Endothelial cell of hepatic sinusoid (primary cell): ENCODE data around the gene RAB43.

Source experiments
- in situ Hi-C: cut with HindIII; loops from 2 replicates; pipeline ENCODE4 v1.10.0; 2017; ENCODE audit warnings: low sequenced_read_pairs

Gene RAB43

DNA sequence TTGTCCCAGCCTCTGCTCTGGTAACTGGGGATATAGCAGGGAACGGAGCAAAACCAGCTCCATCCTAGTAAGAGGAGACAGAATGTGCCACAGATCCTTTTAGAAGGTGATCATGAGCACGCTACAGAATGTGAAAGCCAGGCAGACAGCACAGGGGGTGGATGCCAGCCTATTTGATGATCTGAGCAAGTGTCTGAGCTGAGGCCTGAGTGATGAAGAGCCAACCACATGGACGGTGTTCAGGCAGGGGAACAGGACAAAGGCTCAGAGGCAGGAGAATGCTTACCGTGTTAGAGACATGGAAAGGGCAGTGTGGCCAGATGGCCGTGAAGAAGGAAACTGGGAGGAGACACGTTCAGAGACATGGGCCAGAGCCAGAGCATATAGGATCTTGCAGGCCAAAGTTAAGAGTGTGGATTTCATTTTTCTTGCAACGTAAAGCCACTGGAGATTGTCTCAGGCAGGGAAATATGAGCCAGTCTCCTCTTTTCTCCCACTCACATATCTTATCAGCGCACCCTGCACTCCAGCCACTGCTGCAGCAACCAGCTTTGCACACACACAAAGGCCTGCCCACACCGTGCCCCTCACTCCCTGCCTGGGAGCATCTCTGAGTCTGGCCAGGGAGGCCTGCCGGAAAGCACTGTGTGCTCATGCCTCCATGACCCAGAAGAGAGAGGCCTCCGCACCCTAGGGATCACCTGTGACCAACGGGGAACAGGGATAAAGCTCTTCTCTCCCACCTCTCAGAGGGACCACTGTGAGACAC lies 20.1 kb downstream of the RAB43 start:
- in situ Hi-C loops, result no loop called here

DNA sequence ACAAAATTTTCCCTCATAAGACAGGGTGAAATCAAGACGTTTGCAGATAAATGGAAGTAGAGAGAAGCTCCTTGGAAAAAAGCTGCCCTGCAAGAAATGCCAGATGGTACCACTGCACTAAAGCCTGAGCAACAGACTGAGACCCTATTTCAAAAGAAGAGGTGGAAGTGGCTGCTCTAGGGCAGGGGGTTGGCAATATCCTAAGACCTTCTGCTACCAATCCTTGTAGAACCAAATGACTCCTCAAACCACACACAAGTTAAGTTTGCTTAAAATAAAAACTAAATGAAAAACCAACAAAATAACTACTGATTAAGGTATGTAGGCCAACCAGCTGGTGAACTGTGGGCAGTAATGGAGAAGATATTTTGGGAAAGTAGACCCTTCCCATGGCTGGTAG lies 21.3 kb downstream of the RAB43 start:
- in situ Hi-C loops, result no loop called here

DNA sequence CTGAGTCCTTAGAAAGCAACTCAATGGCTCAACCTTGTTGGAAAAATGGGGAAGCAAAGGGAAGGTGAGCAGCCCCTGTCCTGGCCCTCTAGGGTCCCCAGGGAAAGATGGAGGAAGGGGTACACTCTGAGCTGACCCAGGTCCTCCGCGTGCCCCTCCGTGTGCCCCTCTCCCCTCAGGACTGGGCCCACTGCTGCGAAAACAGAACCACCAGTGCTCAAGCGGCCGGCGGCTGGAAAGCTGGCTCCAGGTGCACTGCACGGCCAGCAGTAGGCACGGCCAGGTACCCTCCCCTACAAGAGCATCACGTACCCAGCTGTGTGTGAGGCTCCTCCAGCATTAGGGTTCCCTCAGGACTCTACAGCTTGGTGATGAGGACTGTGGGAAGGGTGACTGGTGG lies 26.3 kb downstream of the RAB43 start:
- in situ Hi-C loops, result no loop called here

DNA sequence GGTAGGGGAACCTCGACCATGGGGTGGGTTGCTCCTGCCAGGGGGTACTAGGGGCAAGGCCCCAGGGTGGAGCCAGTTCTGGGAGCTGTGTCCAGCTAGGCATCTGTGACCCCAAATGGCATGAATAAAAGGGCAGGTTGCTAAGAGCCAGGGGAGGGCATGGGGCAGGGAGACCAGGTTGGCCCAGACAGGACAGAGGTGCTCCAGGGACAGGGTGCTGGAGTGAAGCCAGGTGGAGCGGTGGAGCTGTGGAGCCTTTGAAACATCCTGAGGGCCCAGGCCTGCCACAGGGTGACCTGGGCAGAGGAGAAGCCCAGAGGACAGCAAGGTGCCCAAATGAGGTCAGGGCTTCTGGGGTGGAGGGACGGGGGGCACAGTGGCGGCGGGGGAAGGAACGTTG lies 33.3 kb downstream of the RAB43 start:
- in situ Hi-C loops, result loop anchor here (10.0 kb wide), 1 partner anchor 74 kb away; no protein-coding TSS in a partner anchor

DNA sequence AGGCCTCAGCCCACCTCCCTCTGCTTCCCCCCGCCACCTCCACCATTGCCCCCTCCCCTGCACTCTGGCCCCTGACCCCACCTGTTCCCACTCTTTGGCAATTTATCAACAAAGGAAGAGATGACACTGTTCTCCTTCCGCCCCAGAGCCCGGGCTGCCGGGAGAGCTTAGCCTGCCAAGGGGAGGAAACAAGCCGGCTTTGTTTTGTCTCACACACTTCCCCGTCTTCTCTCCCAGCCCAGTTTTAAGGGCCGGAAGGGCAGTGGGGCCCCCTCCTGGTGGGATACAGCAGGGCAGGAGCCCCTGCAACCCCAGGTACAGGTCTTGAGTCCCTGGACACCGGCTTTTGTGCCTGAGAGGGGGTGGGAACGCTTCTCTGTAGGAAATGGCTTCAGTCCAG lies 33.7 kb downstream of the RAB43 start:
- in situ Hi-C loops, result loop anchor here (10.0 kb wide), 1 partner anchor 73 kb away; no protein-coding TSS in a partner anchor

DNA sequence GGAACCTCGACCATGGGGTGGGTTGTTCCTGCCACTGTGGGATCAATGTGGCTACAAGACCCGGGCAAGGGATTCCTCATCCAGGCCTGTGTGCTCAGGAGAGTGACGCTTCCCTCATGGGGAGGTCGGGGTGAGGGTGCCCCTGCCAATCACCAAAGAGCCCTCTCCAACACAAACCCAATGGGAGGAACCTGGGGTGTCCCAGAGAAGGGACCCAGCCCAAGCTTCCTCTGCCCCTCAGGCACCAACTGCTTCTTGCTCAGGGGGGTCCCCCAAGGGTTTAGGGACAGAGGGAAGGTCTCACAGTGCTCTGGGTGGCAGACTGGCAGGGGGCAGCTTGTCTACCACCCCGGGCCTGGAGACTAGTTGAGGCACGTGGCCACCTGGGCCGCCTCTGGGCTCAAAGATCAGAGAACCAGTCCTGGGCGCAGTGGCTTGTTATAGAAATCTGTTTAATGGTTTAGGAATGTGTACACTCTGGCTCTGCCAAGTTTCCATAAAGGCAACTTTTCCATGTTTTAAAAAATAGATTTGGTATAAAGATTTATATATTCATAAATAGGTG lies 34.4 kb downstream of the RAB43 start:
- in situ Hi-C loops, result loop anchor here (10.0 kb wide), 1 partner anchor 72 kb away; no protein-coding TSS in a partner anchor

DNA sequence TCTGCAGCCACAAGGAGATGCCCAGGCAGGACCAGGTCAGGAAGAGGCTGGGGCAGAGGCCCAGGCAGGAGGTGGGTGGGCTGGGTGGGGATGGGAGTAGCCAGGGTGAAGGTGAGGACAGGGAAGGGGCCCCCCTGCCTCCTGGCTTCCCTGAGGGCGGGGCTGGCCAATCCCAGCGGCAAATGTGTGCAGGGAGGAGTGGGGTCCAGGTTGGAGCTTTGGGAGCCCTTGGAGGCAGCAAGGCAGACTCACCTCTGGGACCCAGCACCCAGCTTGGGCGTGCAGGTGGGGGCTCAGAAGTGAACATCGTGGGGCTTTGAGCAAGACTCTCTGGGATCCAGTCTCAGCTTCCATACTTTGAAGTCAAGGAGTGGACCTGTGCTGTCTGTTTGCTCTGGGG lies 35.8 kb downstream of the RAB43 start:
- in situ Hi-C loops, result loop anchor here (10.0 kb wide), 1 partner anchor 71 kb away; no protein-coding TSS in a partner anchor

DNA sequence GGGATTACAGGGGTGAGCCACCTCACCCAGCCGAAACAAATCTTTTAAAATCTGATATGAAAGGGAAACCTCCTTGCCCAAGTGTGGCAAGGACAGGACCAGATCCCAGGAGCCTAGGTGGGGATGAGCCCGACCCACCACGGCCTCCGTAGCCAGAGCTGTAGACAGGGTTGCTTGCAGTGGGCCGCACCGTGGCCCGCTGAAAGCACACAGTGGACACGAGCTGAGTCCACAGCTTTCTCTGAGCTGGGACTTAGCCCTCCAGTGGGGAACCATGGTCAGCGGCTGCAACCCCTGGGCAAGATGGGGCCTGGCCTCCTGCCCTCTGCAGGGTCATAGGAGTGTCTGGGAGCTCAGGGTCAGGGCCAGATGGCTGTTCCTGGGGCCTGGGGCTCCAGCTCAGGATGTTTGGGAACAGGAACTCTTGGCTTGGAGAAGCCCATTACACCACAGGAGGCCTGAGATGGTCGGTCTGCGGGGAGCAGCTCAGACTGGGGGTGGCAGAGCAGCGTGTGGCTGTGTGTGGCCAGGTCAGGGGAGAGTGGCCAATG lies 36.4 kb downstream of the RAB43 start:
- in situ Hi-C loops, result loop anchor here (10.0 kb wide), 1 partner anchor 70 kb away; no protein-coding TSS in a partner anchor

DNA sequence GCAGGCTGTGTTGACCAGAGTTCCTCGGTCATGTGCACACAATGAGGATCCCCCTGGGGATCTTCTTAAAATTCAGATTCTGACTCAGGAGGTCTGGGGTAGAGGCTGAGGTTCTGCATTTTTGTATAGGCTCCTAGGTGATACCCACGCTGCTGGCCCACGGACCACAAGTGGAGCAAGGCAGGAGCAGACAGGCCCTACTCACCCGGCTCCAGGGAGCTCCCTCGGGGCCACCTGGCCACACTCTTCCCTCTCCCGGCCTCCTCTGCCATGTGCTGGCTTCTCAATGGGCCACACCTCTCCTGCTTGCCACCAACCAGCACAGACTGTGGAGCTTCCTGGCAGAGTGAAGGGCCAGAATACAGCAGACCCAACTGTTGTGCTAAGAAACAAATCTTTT lies 37.1 kb downstream of the RAB43 start:
- in situ Hi-C loops, result loop anchor here (10.0 kb wide), 1 partner anchor 70 kb away; no protein-coding TSS in a partner anchor

DNA sequence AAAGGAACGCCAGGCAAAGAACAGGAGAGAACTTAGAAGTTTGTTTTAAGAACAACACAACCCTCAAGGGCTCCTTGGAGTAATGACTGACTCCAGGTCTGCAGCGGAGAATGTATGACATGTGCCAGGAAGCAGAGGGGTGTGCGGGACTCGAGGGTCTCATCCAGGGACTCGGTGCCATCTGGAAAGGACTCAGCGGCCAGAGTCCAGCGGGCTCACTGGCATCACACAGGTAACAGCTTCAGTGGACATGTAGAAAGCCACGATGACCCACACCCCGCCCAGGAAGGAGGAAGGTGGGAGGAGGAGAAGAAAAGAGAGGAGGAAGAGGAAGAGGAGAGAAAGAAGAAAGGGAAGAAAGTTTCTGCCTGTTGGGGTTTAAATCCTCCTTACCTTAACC lies 39.6 kb downstream of the RAB43 start:
- in situ Hi-C loops, result loop anchor here (10.0 kb wide), 1 partner anchor 67 kb away; no protein-coding TSS in a partner anchor

DNA sequence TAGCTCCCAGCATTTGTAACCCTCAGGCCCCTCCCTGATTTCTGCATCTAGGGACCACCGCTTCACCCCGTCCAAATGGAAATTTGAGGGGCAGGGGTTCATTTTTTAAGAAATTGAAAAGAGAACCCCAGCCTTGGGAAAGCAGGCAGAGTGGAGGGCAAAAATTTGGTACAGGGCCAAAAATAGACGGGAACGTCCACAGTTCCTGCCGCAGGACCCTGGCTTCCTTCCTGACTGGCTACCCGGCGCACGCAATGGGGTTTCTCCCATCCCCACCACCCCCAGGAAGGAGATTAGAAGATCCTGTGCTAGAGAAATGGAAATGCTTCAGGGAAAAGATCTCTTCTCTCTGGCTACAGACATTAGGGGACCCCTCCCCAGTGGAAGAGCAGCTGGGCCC lies 40.1 kb downstream of the RAB43 start:
- in situ Hi-C loops, result loop anchor here (10.0 kb wide), 1 partner anchor 67 kb away; no protein-coding TSS in a partner anchor

DNA sequence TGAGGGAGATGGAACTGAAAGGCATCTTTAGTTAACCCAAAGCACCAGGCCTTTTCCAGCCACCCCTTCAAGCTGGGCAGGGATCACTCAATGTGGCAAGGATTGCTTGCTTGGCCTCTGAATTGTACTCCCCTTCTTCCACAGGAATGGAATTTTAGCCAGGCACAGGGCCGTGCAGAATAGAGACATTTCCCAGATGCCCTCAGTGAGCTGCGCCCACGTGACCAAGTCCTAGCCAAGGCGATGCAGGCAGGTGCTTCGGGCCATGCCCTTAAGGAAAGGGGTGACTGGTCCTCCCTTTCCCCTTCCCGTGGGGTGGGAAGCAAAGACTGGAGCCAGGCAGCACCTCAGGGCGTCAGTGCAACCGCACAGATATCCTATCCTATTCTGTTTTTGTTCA lies 43.1 kb downstream of the RAB43 start:
- in situ Hi-C loops, result no loop called here

DNA sequence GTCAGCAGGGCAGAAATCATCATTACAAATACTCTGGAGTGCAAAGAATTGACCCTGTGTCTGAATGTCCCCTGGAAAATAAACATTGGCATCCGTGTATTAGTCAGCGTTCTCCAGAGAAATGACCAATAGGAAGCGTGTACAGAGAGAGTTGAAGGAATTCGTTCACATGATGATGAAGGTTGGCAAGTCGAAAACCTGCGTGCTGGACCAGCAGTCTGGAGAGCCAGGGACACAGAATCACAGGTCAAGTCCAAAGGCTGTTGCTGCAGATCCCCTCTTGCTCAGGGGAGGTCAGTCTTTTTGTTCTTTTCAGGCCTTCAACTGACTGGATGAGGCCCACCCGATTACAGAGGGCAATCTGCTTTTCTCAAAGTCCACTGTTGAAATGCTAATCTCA lies 44.4 kb downstream of the RAB43 start:
- in situ Hi-C loops, result no loop called here

DNA sequence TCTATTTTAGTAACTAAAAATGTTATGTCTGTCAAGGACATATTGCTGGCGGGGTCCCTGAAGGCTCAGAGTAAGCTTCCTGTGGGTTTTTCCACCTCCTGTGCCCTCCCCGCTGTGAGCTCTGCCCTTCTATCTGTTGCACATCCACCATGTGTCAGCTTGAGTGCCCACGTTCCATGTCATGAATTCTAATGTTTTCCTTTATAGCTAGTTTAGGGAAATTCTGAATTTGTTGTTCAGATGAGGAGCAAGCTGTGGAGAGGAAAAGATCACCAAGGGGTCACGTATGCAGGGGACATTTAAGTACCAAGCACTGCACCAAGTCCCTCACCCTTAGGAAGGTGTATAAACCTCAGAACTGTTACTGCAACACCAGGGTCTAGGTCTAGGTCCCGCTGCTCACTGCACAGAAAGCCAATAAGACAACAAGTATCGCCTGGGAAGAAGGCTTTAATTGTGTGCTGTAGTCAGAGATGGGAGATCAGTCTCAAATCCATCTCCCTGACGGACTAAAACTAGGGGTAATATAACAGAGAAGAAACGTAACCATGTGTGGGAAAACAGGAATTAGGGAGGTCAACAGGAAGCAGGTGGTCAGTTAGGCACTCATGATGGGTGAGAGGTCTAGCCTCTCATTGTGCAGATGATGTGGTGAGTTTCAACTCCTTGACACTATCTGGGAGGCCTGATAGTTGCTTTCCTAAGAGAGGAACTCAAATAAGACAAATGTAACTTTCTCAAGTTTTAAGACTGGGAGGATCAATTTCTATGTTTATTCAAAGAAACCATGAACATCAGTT lies 51.3 kb downstream of the RAB43 start:
- in situ Hi-C loops, result loop anchor here (5.0 to 25.0 kb wide), 2 partner anchors 47 to 167 kb away; partner anchors contain the start of gene COPG1

DNA sequence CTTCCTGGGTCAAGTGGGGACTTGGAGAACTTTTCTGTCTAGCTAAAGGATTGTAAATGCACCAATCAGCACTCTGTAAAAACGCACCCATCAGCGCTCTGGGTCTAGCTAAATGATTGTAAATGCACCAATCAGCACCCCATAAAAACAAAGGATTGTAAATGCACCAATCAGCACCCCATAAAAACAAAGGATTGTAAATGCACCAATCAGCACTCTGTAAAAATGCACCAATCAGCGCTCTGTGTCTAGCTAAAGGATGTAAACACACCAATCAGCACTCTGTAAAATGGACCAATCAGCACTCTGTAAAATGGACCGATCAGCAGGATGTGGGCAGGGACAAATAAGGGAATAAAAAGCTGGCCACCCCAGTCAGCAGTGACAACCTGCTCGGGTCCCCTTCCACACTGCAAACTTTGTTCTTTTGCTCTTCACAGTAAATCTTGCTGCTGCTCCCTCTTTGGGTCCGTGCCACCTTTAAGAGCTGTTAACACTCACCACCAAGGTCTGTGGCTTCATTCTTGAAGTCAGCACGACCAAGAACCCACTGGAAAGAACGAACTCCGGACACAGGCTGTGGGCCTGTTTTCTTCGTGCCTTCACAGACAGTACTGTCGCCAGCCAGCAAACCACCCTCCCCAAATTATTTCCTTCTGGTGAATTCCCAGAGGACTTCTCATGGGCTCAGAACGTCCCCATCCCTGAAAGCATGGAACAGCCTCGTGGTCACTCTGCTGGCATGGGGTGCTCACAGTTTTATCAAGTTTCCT lies 52.1 kb downstream of the RAB43 start:
- in situ Hi-C loops, result loop anchor here (5.0 to 25.0 kb wide), 3 partner anchors 48 to 168 kb away; partner anchors contain the start of gene COPG1

DNA sequence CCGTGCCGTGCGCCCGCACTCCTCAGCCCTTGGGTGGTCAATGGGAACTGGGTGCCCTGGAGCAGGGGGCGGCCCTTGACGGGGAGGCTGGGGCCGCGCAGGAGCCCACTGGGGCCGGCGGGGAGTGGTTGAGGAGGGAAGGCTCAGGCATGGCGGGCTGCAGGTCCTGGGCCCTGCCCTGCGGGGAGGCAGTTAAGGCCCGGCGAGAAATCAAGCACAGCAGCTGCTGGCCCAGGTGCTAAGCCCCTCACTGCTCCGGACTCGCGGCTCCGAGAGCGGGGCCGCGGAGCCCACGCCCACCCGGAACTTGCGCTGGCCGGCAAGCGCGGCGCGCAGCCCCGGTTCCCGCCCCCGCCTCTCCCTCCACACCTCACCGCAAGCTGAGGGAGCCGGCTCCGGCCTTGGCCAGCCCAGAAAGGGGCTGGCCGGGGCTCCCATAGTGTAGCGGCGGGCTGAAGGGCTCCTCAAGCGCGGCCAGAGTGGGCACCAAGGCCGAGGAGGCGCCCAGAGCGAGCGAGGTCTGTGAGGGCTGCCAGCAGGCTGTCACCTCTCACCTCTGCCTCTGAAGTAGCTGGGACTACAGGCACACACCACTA lies 53.2 kb downstream of the RAB43 start:
- in situ Hi-C loops, result loop anchor here (5.0 to 25.0 kb wide), 2 partner anchors 71 to 169 kb away; partner anchors contain the start of gene COPG1

DNA sequence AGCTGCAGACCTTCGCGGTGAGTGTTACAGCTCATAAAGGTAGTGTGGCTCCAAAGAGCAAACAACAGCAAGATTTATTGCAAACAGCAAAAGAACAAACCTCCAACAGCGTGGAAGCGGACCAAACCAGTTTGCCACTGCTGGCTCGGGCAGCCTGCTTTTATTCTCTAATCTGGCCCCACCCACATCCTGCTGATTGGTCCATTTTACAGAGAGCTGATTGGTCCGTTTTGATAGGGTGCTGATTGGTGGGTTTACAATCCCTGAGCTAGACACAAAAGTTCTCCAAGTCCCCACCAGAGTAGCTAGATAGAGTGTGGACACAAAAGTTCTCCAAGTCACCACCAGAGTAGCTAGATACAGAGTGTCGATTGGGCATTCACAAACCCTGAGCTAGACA lies 53.9 kb downstream of the RAB43 start:
- in situ Hi-C loops, result loop anchor here (5.0 to 25.0 kb wide), 2 partner anchors 70 to 170 kb away; partner anchors contain the start of gene COPG1

DNA sequence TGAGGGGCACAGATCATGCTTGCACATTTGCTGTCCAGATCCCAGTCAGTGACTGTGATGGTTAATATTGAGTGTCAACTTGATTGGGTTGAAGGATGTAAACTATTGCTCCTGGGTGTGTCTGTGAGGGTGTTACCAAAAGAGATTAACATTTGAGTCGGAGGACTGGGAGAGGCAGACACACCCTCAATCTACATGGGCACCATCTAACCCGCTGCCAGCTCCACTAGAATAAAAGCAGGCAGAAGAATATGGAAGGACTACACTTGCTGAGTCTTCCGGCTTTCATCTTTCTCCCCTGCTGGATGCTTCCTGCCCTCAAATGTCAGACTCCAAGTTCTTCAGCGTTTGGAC lies 55.9 kb downstream of the RAB43 start:
- in situ Hi-C loops, result loop anchor here (5.0 to 25.0 kb wide), 2 partner anchors 68 to 172 kb away; partner anchors contain the start of gene COPG1

DNA sequence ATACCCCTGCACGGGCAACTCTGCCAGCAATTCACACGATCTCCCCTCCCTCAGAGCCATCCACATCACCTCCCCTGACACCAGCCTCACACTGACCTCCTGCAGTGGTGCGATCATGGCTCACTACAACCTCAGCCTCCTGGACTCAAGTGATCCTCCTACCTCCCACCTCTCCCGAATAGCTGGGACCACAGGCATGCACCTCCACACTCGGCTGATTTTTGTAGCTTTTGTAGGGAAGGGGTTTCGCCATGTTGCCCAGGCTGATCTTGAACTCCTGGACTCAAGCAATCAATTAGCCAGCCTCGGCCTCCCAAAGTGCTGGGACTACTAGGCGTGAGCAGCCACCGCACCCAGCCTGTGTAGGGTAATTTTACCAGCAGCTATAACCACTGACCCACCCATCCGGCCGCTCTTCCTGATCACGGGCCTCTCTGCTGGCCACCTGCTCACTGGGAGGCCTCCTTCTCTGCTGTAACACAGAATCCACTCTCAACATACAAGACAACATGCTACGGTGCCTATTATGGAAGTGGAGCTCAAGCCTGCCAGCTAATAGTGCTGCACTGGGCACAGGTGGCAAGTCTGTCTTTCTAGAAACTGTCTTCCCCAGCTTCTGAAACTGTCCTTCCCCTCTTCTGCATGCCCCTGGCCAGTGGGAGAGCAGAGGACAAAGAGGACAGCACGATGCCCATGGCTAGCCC lies 56.4 kb downstream of the RAB43 start:
- in situ Hi-C loops, result loop anchor here (5.0 to 25.0 kb wide), 2 partner anchors 68 to 172 kb away; partner anchors contain the start of gene COPG1
